Ovary (tissue), 9 donors: Measurements from ENCODE around the gene LRRC36. TPM values are rescaled to one million over a fixed set of nuclear protein-coding genes. Genes with fewer than 3 reads are reported as not detected.
"Not testable (repeated sequence)": the region's sequence is repeated elsewhere in the genome, so short reads cannot be mapped to it uniquely, and the experiment has no call there.

Experiments
- DNase-seq, 5 donors: peaks; one replicate each; pipeline ENCODE4 v3.0.0-alpha.2; 2019 to 2020
- H3K27ac ChIP-seq, 2 donors: fragments of 200-600 bp; one replicate each; pipeline versions ENCODE4 v1.5.1 to v1.8.0; 2019 to 2022
- H3K27me3 ChIP-seq: fragments of 200-600 bp; one replicate; pipeline ENCODE4 v1.8.0; 2022
- H3K36me3 ChIP-seq: fragments of 200-600 bp; sonication (generic); one replicate; pipeline ENCODE4 v1.5.1; 2019
- H3K4me1 ChIP-seq: one replicate; pipeline ENCODE4 v1.8.1; 2013; ENCODE audit warnings: mild to moderate bottlenecking, moderate library complexity; ENCODE audit not compliant: insufficient read depth
- H3K4me3 ChIP-seq: fragments of 200-600 bp; sonication (generic); one replicate; pipeline ENCODE4 v1.5.1; 2017
- H3K9me3 ChIP-seq, 2 donors: fragments of 200-600 bp in 1 of 2; sonication (generic) in 1 of 2; one replicate each; pipeline versions ENCODE4 v1.5.1 to v1.8.1; 2013 to 2019; ENCODE audit warnings: mild to moderate bottlenecking in 1 of 2, moderate library complexity in 1 of 2
- EP300 ChIP-seq: sonication (generic); formaldehyde crosslinking; IDR thresholded peaks from one replicate; pipeline ENCODE4 v1.6.1; 2017; ENCODE audit warnings: antibody characterized with exemption
- POLR2A ChIP-seq: fragments of 450-650 bp; IDR thresholded peaks from one replicate; pipeline ENCODE4 v1.6.1; 2017; ENCODE audit warnings: antibody characterized with exemption, mild to moderate bottlenecking, moderate library complexity
- whole genome bisulfite sequencing, 3 donors: extraction: QIAGEN DNeasy Blood & Tissue Kit in 1 of 3; methylation state at CpG; one replicate each; pipeline versions ENCODE4 v1.1.5 to v1.1.7; 2013 to 2017; 5-methylcytosine and 5-hydroxymethylcytosine counted together
- intact Hi-C, 4 donors: fragments of 100-400 bp; cut with DNase I; formaldehyde crosslinking; loops; one replicate each; pipeline versions ENCODE4 v1.11.0 to v1.15.1; 2022 to 2023
- polyA plus RNA-seq, 2 donors: library from polyadenylated mRNA; stranded (reverse); fragments of 200-250 nt in 1 of 2; fragments of 350-450 nt in 1 of 2; fragmentation: Illumina TruSeq in 1 of 2; extraction: RNeasy Lipid Tissue Mini Kit (QIAGEN cat#74804) in 1 of 2; gene quantifications; one replicate each; pipeline ENCODE4 v1.2.3, GENCODE V29; 2013 to 2014
- total RNA-seq, 7 donors: library from RNA; depleted of rRNA in 2 of 7; stranded (reverse); fragments of >200 nt in 2 of 7; fragmentation: NEBNext Ultra II Directional in 3 of 7; extraction: Animal tissue kit (Norgen Biotek cat#: 25700) in 3 of 7; gene quantifications; one replicate each; pipeline versions ENCODE4 v1.1.0 to v1.2.4, GENCODE V29; 2016 to 2023
- TF ChIP-seq, protein P1 (sequence below), 3 donors: fragments of 450-650 bp in 2 of 3; fragments of 200-600 bp in 1 of 3; IDR thresholded peaks; one replicate each; pipeline versions ENCODE4 v1.5.1 to v1.8.0; 2016 to 2022; ENCODE audit warnings: antibody characterized with exemption in 3 of 3, mild to moderate bottlenecking in 1 of 3
- donor health status: DM: no; HTN: no; CAD: no; lungs with moderate emphysema.
- donor health status: DM: no; HTN: no; CAD: no.
- donor health status: Bipolar disorder and iron deficiency.
- donor health status: DM: yes; HTN: yes; CAD: no.
- donor health status: DM: no; HTN: no; CAD: no.
- donor health status: DM: yes; HTN: yes; CAD: no.

Gene LRRC36
- total and polyA plus RNA-seq, 9 donors, result 0.58 to 2.6 (median 0.96) TPM; not detected in 1

DNA sequence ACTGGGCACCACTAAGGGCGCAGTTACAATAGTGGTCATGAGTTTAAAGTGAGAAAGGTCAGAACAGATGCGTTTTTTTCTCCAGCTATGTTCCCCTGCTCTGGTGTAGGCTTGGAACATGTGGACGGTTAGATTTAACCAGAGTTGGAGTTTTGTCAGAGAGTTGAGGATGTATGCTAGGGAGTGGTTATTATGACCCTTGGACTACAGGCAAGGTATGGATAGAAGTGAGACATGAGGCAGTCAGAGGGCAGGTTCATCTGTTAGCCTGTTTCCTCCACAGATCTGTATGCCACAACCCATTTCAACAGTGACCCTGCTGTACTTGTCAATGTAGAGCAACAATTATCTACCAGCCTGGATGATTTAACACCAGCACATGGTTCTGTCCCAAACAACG is 44.0 kb downstream of the LRRC36 start:
- no peaks in the 10 kb centered on the region for H3K4me1 ChIP-seq
- no peak overlapping the region for H3K27ac ChIP-seq
- intact Hi-C loops, result no loop called here
- no peaks in the 10 kb centered on the region for H3K36me3 ChIP-seq
- no peak for TF ChIP-seq POLR2A
- TF ChIP-seq EP300, result no peak
- TF ChIP-seq, protein P1, sequence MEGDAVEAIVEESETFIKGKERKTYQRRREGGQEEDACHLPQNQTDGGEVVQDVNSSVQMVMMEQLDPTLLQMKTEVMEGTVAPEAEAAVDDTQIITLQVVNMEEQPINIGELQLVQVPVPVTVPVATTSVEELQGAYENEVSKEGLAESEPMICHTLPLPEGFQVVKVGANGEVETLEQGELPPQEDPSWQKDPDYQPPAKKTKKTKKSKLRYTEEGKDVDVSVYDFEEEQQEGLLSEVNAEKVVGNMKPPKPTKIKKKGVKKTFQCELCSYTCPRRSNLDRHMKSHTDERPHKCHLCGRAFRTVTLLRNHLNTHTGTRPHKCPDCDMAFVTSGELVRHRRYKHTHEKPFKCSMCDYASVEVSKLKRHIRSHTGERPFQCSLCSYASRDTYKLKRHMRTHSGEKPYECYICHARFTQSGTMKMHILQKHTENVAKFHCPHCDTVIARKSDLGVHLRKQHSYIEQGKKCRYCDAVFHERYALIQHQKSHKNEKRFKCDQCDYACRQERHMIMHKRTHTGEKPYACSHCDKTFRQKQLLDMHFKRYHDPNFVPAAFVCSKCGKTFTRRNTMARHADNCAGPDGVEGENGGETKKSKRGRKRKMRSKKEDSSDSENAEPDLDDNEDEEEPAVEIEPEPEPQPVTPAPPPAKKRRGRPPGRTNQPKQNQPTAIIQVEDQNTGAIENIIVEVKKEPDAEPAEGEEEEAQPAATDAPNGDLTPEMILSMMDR (IDR thresholded peaks at IDR 0.05), result no peak
- no peaks in the 10 kb centered on the region for H3K27me3 ChIP-seq
- H3K9me3 ChIP-seq, result no peaks in the 10 kb centered on the region
- 85 to 89% (median 87%) methylated on average over 4 of the region's 4 CpGs for WGBS, 3 donors
- DNase-seq, result no peak
- H3K4me3 ChIP-seq, result no peak overlapping the region

DNA sequence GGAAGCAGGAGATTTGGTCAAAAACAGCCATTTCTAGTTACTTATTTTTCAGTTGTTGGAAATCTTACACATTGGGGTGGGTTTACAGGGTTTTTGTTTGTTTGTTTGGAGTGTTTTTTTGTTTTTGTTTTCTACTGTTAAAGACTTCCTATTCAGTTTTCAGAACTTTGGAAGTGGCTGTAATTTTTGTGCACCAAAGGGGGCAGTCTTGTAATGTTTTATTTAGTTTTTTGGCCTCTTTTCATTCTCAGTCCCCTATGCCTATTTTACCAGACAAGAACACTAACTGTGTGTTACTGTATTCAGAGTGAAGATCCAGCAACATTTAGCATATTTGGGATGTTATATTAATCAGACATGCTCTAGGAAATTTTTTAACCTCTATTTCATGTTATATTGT is 46.0 kb downstream of the LRRC36 start:
- Histone ChIP-seq H3K4me1 (no peaks in the 10 kb centered on the region), H3K4me3 (no peak overlapping the region), H3K27me3 (no peaks in the 10 kb centered on the region), H3K36me3 (no peaks in the 10 kb centered on the region), H3K9me3 (no peaks in the 10 kb centered on the region), H3K27ac (no peak overlapping the region)
- intact Hi-C loops, result no loop called here
- TF ChIP-seq, protein P1 (IDR thresholded peaks at IDR 0.05), result peak in 2 of 3 donors; percentile 18 to 37
- TF ChIP-seq POLR2A, result no peak
- no peak for DNase-seq

DNA sequence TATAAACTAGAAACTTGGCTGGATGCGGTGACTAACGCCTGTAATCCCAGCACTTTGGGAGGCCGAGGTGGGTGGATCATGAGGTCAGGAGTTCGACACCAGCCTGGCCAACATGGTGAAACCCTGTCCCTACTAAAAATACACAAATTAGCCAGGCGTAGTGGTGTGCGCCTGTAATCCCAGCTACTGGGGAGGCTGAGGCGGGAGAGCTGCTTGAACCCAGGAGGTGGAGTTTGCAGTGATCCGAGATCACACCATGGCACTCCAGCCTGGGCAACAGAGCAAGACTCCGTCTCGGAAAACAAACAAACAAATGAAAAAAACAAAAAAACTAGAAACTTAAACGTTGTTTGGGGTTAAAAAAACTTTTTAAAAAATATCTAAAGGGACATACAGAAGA is 49.4 kb downstream of the LRRC36 start:
- intact Hi-C loops, H3K4me1 ChIP-seq, H3K9me3 ChIP-seq, H3K36me3 ChIP-seq, H3K27ac ChIP-seq, H3K4me3 ChIP-seq, DNase-seq, H3K27me3 ChIP-seq: not testable (repeated sequence)
- WGBS, 3 donors, result 89 to 91% (median 90%) methylated on average over 11 of the region's 11 CpGs

DNA sequence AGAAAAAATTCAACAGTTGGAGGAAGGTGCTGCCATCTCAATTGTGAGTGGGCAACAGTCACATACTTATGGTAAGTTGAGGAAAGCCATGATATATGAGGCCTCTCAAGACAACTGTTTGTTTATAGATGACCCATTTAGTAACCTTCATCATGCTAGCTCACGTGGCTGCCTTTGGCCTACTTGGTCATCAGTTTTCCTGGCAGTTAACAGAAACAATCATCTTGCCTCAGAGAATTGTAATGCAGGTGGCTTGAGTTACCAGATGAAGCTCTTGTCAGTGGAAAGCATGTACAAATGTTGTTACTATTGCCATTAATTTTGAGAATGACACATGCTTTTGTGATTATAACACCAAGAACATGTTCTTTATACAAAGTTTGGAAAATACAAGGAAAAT is 52.0 kb downstream of the LRRC36 start:
- H3K27me3 ChIP-seq, result no peaks in the 10 kb centered on the region
- TF ChIP-seq POLR2A (no peak), EP300 (no peak)
- TF ChIP-seq, protein P1 (IDR thresholded peaks at IDR 0.05), result no peak
- intact Hi-C loops, result no loop called here
- no peaks in the 10 kb centered on the region for H3K4me1 ChIP-seq
- no peaks in the 10 kb centered on the region for H3K36me3 ChIP-seq
- DNase-seq, result no peak
- no peak overlapping the region for H3K27ac ChIP-seq
- 78 to 80% (median 78%) methylated on average over 1 of the region's 1 CpG for WGBS, 3 donors
- H3K4me3 ChIP-seq, result no peak overlapping the region
- no peaks in the 10 kb centered on the region for H3K9me3 ChIP-seq

DNA sequence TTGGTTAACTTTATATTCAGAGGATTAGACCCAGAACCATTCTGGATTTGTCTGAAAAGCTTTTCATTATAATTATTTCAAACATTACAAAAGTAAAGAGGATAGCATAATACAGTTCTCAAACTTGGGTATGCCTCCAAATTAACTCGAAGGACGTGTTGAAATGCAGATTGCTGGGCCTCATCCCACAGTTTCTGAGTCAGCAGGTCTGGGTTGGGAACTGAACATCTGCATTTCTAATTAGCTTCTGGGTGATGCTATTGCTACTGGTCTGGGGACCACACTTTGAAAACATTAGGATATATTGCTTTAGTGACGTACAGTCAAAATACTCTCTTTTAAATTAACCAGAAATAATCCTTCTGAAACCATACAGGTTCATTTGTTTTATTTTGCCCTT is 56.7 kb downstream of the LRRC36 start:
- H3K27me3 ChIP-seq, result no peaks in the 10 kb centered on the region
- TF ChIP-seq POLR2A (no peak), EP300 (no peak)
- TF ChIP-seq, protein P1 (IDR thresholded peaks at IDR 0.05), result no peak
- H3K27ac ChIP-seq, result no peak overlapping the region
- DNase-seq, result no peak
- WGBS, 3 donors, result 50 to 91% (median 60%) methylated on average over 3 of the region's 3 CpGs
- H3K4me3 ChIP-seq, result no peak overlapping the region
- no peaks in the 10 kb centered on the region for H3K9me3 ChIP-seq
- H3K4me1 ChIP-seq, result no peaks in the 10 kb centered on the region
- intact Hi-C loops, result no loop called here
- H3K36me3 ChIP-seq, result no peaks in the 10 kb centered on the region
